Embryonic facial prominence (tissue), 1 donor: ENCODE measurements around the gene ALMS1.
"Not testable (repeated sequence)": the region's sequence is repeated elsewhere in the genome, so short reads cannot be mapped to it uniquely, and the experiment has no call there.

Experiments used
- DNase-seq: peaks from one replicate; pipeline ENCODE4 v3.0.0-alpha.2; 2016; ENCODE audit errors: extremely low spot score

The ALMS1 gene

DNA sequence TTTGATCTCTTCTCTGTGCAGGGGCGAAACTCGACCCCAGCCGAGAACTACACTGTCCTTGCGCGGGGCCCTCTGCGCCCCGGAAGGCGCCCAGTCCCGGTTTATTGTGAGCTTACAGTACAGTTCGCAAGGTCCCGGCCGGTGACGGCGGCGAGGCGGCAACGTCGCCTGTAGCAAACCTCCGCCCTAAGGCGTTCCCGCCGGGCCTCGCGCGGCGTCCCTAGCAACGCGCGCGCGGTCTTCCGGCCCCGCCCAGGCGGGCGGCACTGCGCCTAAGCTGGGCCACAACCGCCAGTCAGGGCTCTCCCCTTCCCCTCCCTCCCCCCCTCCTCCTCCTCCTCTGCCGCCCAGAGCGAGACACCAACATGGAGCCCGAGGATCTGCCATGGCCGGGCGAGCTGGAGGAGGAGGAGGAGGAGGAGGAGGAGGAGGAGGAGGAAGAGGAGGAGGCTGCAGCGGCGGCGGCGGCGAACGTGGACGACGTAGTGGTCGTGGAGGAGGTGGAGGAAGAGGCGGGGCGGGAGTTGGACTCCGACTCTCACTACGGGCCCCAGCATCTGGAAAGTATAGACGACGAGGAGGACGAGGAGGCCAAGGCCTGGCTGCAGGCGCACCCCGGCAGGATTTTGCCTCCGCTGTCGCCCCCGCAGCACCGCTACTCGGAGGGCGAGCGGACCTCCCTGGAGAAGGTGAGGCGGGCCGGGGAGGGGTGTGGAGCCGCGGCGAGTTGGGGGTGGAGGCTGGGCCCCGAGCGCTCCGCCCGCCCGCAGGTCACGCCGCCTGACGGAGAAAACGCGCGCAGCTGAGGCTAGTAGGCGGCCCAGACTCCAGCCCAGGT is at the start of gene ALMS1:
Gene ALMS1 (plus strand): TSS at position 333 of the 838 bp plus-strand sequence. CDS start 33 bp downstream, at position 366.
- DNase-seq, result peak; percentile 75

DNA sequence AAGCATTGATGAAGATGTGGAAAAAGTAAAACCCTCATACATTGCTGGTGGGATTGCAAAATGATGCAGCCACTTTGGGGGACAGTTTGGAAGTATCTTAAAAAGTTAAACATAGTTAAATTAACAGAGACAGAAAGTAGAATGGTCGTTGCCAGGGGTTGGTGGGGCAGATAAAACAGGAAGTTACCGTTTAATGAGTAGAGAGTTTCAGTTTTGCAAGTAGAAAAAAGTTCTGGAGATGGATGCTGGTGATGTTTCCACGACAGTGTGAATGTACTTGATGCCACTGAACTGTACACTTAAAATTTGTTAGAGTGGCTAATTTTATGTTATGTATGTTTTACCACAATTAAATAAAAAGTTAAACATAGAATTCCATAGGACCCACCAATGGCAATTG is 47.8 kb upstream of the ALMS1 start:
- no peak for DNase-seq

DNA sequence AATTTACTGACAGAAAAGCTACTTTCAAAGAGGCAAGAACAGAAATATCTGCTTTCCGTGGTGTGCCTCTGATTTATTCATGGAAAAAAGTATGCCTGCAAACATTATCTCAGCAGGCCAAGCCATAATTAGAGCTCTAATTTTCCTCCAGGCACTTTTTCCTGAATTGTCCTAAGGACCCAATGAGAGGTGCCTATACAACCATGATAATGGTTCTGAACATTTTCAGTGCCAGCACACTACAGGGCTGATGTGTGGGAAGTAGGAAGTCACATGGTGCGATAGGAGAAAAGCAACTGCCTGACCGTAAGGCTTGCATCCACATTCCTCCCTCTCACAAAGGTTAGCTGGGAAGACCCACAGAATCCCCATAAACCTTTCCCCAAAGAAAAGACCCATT is 46.4 kb upstream of the ALMS1 start:
- no peak for DNase-seq

DNA sequence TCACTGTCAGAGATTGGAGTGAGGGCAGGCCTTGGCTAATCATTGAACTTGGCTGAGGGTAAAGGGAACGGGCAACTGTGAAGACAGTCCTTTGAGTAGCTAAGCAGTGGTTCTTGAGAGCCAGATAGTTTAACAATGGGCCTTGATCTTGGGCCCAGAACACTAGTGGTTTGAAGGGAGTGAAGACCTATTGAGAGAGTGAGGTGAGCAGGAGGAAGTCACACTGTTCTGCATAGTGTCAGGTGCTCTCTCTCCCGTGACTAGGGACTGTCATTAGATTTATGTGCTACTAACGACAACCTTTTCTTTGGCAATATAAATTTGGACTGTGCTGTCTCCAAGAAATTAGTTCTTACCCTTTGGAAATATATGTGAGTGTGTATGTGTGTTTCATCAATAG is 44.6 kb upstream of the ALMS1 start:
- no peak for DNase-seq

DNA sequence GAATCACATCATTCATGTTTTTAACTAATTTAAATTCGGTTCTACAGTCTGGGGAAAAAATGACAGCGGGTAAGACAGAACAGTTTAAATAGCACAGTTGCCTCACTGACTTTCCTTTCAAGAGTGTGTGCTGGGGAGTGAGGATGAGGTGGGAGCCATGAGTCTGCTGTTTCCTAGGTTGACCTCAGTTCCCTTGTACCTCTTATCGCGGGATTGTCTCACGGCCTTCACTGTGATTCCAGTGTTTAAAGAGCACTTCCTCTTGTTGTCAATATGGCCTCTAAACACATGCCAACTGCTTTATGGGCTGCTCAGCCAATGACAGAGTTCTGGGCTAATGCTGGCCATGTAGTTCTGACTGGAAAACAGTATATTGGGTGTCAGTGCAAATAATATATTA is 41.6 kb upstream of the ALMS1 start:
- DNase-seq, result no peak

DNA sequence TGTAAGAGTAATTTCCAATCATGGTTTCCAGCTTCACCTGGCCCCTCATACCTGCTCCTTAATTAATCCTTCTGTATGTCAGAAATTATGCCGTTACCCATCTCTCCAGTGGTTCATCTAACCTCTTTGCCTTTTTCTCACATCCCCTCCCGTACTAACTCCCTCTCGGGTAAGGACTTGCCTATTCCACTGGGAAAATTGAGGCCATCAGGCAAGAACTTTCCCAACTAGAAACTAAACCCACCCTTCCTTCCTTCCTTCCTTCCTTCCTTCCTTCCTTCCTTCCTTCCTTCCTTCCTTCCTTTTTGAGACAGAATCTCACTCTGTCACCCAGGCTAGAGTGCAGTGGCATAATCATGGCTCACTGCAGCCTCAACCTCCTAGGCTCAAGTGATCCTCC is 40.9 kb upstream of the ALMS1 start:
- DNase-seq, result not testable (repeated sequence)

GRCh38 chr2:73350035-73350691 is 35.5 kb upstream of the ALMS1 start:
- DNase-seq, result no peak

DNA sequence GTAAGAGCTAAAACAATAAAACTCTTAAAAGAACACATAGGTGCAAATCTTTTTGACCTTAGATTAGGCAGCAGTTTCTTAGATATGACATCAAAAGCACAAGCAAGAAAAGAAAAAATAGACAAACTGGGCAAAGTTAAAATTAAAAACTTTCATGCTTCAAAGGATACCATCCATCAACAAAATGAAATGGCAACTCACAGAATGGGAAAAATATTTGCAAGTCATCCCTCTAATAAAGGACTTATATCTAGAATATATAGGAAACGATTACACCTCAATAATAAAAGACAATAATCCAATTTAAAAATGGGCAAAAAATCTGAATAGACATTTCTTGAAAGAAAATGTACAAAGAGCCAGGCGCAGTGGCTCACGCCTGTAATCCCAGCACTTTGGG is 29.5 kb upstream of the ALMS1 start:
- DNase-seq, result no peak

DNA sequence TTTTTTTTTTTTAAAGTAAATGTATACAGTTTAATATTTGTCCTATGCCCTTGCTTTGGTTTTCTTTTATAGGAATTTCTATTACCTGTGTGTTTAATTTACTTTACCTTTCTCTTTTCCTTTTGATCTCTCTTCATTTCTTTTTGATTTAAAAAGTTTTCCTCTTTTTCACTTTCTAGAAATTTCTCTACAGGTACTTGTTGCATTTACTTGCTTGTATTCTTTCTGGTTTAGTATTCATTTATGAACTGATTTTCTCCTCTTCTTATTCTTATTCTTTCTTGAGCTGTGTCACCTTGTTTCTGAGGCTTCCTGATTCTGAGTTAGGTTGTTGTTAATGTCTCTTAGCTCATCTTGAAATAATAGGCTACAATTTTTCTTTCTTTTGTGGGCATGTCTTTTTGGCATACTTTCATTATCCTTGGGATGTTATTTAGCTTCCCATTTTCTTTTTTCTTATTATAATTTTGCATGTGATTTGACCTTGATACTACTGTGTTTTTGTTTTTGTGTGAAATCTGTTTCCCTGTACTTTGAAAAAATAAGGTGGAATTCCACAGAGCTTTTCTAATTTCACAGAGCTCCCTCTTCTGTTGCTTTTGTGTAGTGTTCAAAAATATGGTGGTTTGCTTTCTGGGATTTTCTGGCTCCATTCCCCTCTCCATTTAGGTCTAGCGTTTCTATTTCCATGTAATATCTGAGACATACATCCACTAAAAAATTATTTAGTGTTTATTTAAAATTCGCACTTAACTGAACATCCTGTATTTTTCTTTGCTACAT is 25.5 kb upstream of the ALMS1 start:
- DNase-seq, result no peak

DNA sequence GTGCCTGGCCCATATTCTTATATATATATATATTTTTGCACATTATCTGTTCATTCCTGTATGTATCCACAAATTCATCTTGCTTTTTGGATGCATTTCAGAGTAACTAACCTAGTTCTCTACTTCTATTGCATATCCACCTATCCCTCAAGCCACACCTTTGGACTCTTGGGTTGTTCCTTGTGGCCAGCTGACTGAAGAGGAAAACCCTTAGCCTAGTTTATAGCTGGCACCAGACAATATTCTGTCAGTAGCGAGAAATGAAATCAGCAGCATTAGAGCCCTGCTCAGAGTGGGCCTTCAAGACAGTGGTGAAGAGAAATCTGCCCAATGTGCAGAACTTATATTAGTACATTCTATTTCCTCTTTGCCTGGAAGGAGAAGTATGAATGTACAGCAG is 19.6 kb upstream of the ALMS1 start:
- no peak for DNase-seq

- no peak for DNase-seq
Measured at GRCh38 chr2:73368781-73369180, 16.9 kb upstream of the ALMS1 start.

- DNase-seq, result no peak
Measured at GRCh38 chr2:73370348-73370747, 15.3 kb upstream of the ALMS1 start.

GRCh38 chr2:73373344-73373743 is 12.3 kb upstream of the ALMS1 start:
- no peak for DNase-seq

DNA sequence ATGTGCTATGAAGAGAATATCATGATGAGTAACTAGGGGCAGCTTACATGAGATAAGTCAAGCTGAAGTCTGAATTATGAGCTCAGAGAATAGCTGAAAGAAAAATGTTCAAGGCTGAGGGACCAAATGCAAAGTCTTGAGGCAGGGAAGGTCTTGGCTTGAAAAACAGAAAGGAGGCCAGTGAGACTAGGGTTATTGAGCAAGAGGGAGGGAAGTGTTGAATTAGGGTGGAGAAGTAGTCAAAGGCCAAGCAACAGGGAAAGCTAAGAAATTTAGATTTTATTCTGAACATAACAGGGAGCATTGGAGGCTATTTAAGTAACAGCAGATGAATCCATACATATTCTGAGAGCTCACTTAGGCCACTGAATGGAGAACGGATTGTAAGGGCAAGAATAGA is 11.4 kb upstream of the ALMS1 start:
- no peak for DNase-seq

DNA sequence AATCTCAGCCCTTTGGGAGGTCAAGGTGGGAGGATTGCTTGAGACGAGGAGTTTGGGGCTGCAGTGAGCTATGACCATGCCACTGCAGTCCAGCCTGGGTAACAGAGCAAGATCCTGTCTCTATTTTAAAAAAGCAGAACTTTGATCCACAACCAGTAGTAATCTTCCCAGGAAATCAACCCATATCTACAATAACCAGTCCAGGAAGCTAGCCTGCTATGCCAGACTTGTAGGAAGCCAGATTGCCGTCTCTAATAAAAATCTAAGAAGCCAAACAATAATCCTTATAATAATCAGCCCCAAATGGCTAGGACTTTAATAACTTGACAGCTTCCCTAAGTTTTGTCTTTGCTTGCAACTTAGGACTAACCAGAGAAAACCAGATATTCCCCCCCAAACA is 9.0 kb upstream of the ALMS1 start:
- no peak for DNase-seq

GRCh38 chr2:73383036-73383435 is 2.6 kb upstream of the ALMS1 start:
- no peak for DNase-seq

- DNase-seq, result no peak
Measured at GRCh38 chr2:73385123-73385503, 523 bp upstream of the ALMS1 start.

DNA sequence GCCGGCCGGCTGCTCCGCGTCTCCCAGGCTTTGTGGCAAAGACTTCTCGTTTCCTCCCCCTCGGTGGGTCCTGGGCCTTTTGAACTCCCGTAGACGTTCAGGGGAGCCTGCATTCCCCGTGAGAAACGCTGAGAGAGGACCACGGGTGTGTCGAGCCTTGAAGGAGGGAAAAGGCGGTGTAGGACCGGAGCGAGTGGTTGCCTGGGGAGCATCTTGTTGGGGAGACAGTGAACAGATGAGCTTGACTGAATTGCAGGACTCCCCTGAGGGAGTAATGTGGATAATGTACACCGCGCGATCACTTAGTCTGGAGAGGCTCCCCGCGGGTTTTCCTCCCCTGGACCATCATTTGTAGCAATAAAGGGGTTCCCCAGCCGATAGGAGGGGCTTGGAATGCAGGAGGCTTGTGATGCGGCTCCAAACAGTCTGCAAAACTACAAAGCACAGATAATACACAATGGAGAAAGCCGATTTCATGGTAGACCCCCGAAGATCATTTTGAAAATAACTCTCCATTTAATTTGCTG is 769 bp downstream of the ALMS1 start:
- DNase-seq, result no peak

DNA sequence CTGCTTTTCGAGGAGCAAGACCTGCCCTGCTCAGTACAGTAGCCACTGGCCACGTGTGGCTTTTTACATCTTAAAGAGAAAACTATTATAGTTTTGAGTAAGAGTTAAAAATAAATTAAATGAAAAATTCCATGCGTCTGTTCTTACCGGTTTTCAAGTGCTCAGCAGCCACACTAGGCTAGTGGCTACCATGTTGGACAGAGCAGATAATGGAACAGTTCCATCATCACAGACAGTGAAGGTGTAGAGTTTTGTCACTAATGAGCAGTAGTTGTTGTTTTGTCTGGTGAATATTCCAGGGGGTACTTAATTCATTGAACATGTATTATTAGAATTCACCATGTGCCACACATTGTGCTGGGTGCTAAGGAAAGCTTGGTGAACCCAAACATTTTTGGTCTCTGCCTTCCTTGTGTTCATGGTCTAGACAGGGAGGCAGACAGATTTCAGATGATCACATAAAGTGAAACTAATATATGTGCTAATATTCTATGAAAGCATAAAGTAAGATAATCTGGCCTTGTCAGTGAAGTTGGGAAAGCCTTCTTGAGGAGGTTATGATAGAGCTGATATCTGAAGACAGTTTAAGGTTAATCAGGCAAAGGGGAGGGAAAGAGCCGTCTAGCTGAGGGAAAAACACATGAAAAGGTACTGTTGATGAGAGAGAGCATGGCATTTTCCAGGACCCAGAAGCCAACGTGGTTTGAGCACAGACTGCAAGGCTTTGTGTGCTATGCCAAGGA is 1.4 kb downstream of the ALMS1 start:
- DNase-seq, result no peak

- no peak for DNase-seq
Measured at GRCh38 chr2:73402386-73403103, 16.9 kb downstream of the ALMS1 start.

DNA sequence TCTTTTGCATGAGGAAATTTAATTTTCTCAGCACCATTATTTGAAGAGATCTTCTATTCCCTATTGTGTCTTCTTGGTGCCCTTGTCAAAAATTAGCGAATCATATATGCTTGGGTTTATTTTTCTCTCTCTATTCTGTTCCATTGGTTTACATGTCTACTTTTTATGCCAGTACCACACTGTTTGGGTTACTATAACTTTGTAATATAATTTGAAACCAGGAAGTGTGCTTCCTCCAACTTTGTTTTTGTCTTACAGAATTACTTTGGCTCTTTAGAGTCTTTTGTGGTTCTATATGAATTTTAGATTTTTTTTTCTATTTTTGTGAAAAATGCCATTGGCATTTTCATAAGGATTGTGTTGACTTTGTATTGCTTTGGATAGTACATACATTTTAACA is 17.6 kb downstream of the ALMS1 start:
- DNase-seq, result no peak
